GM18907 (cell line): ENCODE results near the gene PUSL1.
"Not testable (repeated sequence)": the region's sequence is repeated elsewhere in the genome, so short reads cannot be mapped to it uniquely, and the experiment has no call there.

Experiments
- ATAC-seq: cut with Tn5 transposase; IDR thresholded peaks from one replicate; pipeline ENCODE4 v1.9.1; 2021; ENCODE audit warnings: mild to moderate bottlenecking, moderate library complexity; ENCODE audit not compliant: unreplicated experiment

Gene PUSL1

DNA sequence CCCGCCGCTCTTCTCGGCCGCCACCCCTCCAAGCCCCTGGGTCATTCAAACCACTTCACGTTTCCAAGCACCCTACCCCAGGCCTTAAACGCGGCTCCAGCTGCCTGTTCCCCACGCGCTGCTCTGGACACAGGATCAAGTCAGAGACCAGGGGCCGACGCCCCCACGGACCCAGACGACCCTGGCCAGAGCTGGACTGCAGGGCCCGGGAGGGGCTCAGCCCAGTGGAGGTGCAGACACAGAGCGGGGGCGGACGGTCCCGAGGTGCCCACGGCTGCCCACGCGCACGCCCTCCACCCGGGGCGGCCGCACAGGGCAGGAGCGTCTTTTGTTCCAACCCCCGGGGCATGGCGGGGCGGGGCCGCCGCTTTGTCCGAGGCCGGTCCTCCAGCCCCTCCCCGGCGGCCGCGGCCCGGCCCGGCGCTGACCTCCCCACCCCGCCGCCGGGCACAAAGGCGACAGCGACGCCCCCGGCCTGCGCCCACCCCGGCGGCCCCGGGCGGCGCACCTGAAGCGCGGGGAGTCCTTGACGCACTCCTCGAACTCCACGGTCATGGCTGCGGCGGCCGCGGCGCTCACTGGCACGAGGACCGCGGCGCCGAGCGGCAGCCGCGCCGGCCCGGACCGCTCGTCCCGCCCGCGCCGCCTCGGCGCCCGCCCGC lies 1.0 kb upstream of the PUSL1 start:
- ATAC-seq: peak; percentile 5

DNA sequence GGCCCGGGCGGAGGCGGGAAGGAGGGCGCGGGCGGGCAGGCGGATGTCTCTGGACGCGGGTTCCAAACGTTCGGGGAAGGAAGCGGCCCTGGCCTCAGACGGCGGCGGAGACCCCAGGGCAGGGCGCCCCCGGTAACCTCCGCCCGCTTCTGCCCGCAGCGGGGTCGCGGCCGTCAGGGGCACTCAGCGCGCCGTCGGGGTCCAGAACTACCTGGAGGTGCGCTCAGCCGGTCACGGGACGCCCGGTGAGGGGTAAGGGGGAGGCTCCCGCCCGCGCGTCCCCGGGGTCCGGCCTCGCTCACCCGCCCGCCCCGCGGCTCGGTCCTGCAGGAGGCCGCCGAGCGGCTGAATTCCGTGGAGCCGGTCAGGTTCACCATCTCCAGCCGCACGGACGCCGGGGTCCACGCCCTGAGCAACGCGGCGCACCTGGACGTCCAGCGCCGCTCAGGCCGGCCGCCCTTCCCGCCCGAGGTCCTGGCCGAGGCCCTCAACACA lies 406 bp downstream of the PUSL1 start:
- peak; percentile 14 for ATAC-seq

GRCh38 chr1:1309251-1310108 lies 1.1 kb downstream of the PUSL1 start:
- ATAC-seq: no peak

GRCh38 chr1:1310109-1310385 lies 1.6 kb downstream of the PUSL1 start:
- no peak for ATAC-seq

DNA sequence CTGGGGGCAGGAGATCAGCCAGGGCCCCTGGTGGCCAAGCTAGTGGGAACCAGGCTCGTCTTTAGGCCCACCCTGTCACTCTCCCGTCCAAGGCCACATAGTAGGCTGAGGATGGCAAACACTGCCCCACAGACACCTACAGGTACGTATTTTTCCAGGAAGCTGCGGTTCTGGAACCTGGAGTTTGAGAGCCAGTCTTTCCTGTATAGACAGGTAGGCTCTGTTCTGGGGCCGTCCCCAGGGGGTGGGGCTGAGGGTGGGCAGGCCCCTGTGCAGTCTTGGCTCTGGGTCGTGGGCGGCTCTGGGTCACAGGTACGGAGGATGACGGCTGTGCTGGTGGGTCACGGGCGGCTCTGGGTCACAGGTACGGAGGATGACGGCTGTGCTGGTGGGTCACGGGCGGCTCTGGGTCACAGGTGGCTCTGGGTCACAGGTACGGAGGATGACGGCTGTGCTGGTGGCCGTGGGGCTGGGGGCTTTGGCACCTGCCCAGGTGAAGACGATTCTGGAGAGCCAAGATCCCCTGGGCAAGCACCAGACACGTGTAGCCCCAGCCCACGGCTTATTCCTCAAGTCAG lies 2.2 kb downstream of the PUSL1 start:
- ATAC-seq: no peak

DNA sequence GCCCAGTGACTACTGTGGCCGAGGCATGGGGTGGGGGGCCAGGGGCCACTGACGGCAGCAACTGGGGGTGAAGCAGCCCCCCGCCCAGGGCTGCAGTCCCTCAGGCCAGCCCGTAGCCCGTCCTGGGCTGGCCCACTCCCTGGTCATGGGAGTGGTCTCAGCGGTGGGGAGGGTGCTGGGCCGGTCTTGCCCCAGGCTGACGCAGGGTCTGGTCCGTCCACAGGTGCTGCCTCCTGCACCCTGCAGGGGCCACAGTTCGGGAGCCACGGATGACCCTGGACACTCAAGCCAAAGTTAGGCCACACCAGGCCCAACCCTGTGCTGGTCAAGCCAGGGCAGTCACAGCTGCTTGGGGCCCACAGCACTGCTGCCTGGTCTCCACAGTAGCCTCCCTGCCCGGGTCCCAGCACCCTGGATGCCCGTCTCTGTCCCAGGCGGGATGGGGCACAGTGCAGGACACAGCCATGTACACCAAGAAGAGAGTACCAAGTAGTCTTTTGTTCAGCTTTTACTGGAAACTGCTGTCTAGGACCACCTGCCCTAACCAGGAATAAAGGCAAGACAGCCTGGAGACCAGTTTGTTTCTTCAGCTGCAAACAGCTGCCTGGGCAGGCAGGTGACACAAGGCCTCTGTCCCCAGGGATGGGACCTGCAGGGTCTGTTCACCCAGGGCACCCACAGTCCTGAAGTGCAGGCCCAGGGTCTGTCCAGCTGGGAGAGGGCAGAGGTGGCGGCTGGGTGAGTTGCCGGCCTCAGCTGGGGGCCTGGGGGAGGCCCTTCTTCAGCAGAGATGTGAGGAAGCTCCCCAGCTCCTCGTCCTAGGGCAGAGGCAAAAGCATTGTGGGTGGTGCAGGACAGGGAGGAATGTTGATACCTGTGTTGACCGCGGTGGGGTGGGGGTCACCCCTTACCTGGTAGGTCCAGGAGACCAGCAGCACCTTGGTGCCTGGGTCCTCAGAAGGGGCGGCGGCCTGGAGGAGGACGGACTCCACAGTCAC lies 3.0 kb downstream of the PUSL1 start:
- no peak for ATAC-seq

DNA sequence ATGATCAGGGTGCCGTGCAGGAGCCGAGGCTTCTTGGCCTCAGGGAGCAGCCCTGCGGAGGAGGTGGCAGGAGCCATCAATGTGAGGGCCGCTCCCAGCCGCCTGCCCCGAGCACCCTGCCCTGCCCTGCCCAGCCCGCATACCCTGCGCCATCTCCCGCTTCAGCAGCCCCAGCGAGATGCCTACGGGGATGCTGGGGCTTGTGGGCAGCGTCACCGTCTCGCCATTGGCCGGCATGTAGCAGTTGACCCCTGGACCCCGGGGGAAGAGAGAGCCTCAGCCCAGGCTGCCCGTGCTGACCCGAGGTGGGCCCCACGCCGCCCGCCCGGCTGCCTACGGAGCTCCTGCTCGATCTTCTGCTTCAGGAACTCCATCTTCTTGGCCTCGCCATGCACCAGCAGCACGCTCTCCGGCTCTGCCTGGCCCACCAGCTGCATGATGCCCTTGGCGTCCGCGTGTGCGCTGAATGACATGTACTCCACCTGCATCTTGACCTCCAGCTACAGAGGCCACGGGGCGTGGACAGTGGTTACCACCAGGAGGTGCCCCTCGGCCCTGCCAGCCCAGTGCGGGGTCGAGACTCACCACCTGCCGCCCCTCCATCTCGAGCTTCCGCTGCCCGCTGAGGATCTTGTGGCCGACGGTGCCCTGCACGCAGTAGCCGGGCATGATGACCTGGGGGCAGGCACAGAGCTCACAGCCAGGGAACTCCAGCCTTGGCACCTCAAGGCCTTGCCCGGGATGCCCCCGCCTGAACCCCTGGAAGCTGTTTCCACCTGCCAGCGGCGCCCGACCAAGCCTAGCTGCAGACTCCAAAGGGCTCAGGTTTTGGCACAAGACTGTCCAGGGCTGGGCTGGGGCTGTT lies 4.3 kb downstream of the PUSL1 start:
- no peak for ATAC-seq

DNA sequence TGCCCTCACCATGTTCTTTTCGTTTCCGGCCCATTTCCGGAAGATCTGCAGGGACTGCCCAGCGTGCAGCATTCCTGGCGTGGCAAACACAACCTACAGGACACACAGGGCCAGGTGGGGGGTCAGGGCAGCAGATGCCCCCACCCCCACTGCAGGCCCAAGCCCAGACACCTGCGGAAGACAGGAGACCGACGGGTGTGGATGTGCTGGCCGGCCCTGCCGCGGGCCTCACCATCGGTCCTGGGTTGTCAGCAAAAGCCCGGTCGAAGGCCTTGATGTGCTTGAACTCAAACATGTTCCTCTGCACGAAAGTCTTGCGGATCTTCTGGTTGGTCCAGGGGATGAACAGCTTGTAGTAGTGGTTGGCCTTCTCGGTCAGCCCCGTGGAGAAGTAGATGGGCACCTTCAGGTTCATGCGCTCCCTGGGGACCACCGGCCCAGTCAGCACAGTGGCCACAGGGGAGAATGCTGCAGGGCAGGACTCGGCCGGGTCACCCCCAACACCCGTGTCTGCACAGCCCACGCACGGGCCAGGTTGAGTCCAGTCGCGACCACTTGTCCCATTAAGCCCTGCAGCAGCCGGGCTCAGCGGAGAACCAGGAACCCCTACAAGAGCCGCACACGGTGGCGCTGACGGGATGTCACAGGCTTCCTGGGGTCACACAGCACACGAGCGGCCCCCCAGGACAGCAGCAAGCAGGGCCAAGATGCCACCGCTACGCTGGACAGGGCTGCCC lies 5.3 kb downstream of the PUSL1 start:
- no peak for ATAC-seq

GRCh38 chr1:1314237-1314586 lies 5.8 kb downstream of the PUSL1 start:
- no peak for ATAC-seq

- ATAC-seq: no peak
Measured at GRCh38 chr1:1314678-1315335, 6.4 kb downstream of the PUSL1 start.

DNA sequence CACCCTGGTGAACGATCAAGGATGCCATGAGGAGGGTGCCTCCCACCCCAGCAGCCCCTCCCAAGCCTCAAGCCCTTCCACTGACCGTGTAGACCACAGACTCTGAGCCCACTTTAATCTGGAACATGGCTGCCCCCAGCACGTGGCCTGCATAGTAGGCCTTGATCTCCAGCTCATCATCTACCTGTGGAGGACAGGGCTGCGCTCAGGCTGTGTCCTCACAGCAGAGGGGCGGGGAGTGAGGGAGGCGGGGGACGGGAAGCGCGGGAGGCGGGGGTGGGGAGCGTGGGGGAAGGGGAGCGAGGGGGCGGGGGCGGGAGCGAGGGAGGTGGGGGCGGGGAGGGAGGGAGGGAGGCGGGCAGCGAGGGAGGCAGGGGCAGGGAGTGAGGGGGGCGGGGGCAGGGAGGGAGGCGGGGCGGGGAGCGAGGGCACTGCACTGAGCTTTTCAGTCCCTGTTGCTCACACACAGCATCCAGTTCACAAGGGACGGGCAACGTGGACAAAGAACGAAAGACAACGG lies 7.1 kb downstream of the PUSL1 start:
- no peak for ATAC-seq

DNA sequence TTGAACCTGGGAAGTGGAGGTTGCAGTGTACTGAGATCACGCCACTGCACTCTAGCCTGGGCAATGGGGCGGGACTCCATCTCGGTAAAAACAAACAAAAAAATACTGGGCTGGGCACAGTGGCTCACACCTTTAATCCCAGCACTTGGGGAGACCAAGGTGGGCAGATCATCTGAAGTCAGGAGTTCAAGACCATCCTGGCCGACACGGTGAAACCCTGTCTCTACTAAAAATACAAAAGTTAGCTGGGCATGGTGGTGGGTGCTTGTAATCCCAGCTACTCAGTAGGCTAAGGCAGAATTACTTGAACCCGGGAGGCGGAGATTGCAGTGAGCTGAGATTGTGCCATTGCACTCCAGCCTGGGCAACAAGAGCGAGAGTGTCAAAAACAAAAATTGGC lies 7.8 kb downstream of the PUSL1 start:
- ATAC-seq: not testable (repeated sequence)

- no peak for ATAC-seq
Measured at GRCh38 chr1:1317420-1317819, 9.0 kb downstream of the PUSL1 start.

DNA sequence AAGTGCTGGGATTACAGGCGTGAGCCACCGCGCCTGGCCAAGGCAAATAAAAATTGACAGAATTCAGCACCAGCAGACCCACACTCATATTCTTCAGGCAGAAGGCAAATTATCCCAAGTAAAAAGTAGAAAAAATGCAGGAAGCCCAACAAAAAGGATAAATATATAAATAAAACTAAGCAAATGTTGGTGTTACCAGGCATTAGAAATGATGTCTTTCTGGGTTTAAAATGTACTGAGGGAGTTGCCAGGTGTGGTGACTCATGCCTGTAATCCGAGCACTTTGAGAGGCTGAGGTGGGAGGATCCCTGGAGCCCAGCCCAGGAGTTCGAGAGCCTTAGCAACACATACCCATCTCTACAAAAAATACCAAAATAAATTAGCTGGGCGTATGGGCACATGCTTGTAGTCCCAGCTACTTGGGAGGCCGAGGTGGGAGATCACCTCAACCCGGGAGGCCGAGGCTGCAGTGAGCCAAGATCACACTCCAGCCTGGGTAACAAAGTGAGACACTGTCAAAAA lies 9.8 kb downstream of the PUSL1 start:
- no peak for ATAC-seq

DNA sequence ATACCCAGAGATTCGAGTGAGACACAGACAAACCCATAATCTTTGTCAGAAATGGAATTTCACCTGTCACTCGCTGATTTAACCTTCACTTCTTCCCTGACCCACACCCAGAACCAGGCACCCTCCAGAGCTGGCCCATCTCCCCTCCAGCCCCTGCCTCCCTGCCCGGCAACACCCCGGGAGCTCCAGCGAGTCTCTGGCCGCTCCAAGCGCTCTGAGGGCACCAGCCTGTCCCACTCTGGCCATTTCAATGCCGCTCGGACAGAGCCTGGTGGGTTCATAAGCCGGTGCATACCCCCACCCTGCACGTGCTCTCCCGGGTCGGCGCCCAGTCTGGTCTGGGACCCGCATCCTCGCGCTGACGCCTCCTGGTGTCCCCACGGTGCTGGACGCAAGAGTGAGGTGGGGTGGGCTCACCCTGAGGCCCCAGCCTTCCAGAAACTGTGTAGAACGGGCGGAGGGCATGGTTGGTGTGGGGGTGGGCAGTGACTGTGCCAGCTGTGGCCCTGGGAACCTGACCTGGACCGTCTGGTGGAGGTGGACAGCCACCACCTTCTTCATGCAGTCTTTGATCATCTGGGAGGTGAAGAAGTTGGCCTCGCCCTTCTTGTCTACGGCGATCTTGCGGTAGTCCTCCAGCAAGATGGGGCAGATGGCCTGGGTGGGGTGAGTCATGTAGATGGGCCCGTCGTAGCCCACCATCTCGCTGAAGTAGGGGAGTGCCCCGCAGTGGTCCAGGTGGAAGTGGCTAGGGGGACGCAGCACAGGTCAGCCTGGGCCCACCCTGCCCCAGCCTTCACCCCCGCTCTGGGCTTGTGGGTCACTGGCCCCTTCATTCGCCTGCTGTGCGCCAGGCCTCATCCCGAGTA lies 10.6 kb downstream of the PUSL1 start:
- ATAC-seq: no peak

GRCh38 chr1:1319646-1319941 lies 11.2 kb downstream of the PUSL1 start:
- ATAC-seq: no peak

DNA sequence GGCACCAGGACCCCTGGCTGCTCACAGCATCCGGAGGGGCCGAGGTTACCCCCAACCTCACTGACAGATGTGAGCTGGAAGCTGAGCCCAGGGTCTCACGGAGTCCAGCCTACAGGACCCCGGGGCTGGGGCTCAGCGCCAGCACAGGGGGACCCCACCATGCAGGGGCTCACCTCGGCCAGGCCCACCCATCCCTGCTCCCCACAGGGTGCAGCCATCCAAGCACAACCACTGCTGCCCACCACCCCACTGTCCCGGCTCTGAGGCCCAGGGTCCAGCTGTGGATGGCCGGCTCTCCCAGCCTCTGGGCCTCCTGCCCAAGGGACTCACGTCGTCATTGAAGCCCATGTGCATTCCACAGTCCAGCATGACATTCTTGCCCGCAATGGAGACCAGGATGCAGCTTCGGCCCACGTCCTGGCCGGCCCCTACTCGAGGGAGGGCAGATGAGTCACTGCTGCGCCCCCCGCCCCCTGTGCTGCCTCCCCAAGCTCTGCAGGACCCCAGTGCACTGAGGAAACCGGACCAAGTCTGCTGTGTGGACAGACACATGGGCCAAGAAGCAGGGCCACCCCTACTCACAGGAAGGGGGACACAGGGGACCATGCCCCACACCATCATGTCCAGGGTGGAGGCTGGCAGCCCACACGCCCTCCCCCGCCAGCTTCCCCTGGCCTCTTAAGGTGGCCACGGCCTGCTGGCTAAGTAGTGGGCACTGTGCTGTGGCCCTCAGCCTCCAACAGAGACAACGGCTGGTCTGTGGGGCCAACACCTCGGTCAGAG lies 12.5 kb downstream of the PUSL1 start:
- ATAC-seq: no peak
